IMR-90 (cell line): Measurements from ENCODE around the gene RPS10. TPM values are rescaled to one million over a fixed set of nuclear protein-coding genes. Genes with fewer than 3 reads are reported as not detected.

ENCODE experiments used
- ATAC-seq: fragments of 200-7000 bp; cut with Tn5 transposase; 2 replicates; pipeline ENCODE4 v1.9.1; 2020; ENCODE audit warnings: low read depth, mild to moderate bottlenecking, moderate library complexity
- BruUV-seq: library from RNA; stranded (reverse); fragments of 400-500 nt; replicated peaks from 2 replicates; lab custom pipeline; 2021; lab: Mats Ljungman, UMichigan
- CTCF ChIA-PET: fragments of 300-600 bp; formaldehyde crosslinking; extraction: SDS; loops from one replicate; lab custom pipeline; 2021; ENCODE audit warnings: antibody characterized with exemption; lab: Yijun Ruan, JAX
- POLR2A ChIA-PET: fragments of 300-600 bp; sonication (Branson Sonifier 250); formaldehyde crosslinking; loops from one replicate; lab custom pipeline; 2022; ENCODE audit warnings: antibody characterized with exemption; ENCODE audit not compliant: unreplicated experiment; lab: Charles Lee
- DNase-seq: peaks from one replicate; pipeline ENCODE4 v3.0.0; 2013
- H2AFZ ChIP-seq: replicated peaks from 2 replicates; pipeline ENCODE3; 2013; ENCODE audit warnings: low read length, mild to moderate bottlenecking; ENCODE audit not compliant: poor library complexity
- H2AK5ac ChIP-seq: 2 replicates; pipeline ENCODE4 v1.6.1; 2013; ENCODE audit warnings: low read depth, low read length, inconsistent platforms
- H2AK9ac ChIP-seq: replicated peaks from 2 replicates; pipeline ENCODE3; 2013; ENCODE audit warnings: mild to moderate bottlenecking, low read depth, low read length, moderate library complexity; ENCODE audit not compliant: poor library complexity
- H2BK120ac ChIP-seq: 2 replicates; pipeline ENCODE4 v1.6.1; 2013; ENCODE audit warnings: low read depth, low read length, inconsistent platforms
- H2BK15ac ChIP-seq: 3 replicates; pipeline ENCODE4 v1.6.1; 2013; ENCODE audit warnings: low read depth, low read length, inconsistent platforms
- H2BK20ac ChIP-seq: 2 replicates; pipeline ENCODE4 v1.6.1; 2013; ENCODE audit warnings: low read depth, mild to moderate bottlenecking, inconsistent platforms, low read length, moderate library complexity
- H2BK5ac ChIP-seq: 2 replicates; pipeline ENCODE4 v1.6.1; 2013; ENCODE audit warnings: mild to moderate bottlenecking, low read depth, low read length, inconsistent platforms; ENCODE audit not compliant: poor library complexity, severe bottlenecking
- H3K14ac ChIP-seq: replicated peaks from 2 replicates; pipeline ENCODE4 v1.6.1; 2013; ENCODE audit warnings: low read depth, low read length, inconsistent platforms
- H3K18ac ChIP-seq: 2 replicates; pipeline ENCODE4 v1.6.1; 2013; ENCODE audit warnings: low read depth, low read length, control low read depth
- H3K23ac ChIP-seq: 2 replicates; pipeline ENCODE4 v1.6.1; 2013; ENCODE audit warnings: low read depth, low read length, inconsistent platforms
- H3K27ac ChIP-seq: 2 replicates; pipeline ENCODE4 v1.5.1; 2013; ENCODE audit warnings: mild to moderate bottlenecking, control low read depth, low read length; ENCODE audit not compliant: insufficient read depth
- H3K27me3 ChIP-seq: 2 replicates; pipeline ENCODE4 v1.6.1; 2013; ENCODE audit warnings: low read length; ENCODE audit not compliant: control insufficient read depth, insufficient read depth
- H3K36me3 ChIP-seq: 2 replicates; pipeline ENCODE4 v1.6.1; 2013; ENCODE audit warnings: low read length, mixed read lengths; ENCODE audit not compliant: control insufficient read depth, insufficient read depth
- H3K4ac ChIP-seq: 2 replicates; pipeline ENCODE4 v1.6.1; 2013; ENCODE audit warnings: low read depth, low read length, inconsistent platforms
- H3K4me1 ChIP-seq: 2 replicates; pipeline ENCODE4 v1.6.1; 2013; ENCODE audit warnings: low read length, mixed read lengths; ENCODE audit not compliant: control insufficient read depth, insufficient read depth
- H3K4me2 ChIP-seq: 2 replicates; pipeline ENCODE4 v1.6.1; 2013; ENCODE audit warnings: low read depth, mild to moderate bottlenecking, control low read depth, low read length, moderate library complexity
- H3K4me3 ChIP-seq: 2 replicates; pipeline ENCODE4 v1.5.1; 2013; ENCODE audit warnings: low read depth, mild to moderate bottlenecking, control low read depth, low read length, moderate library complexity; ENCODE audit not compliant: insufficient read depth
- H3K56ac ChIP-seq: 2 replicates; pipeline ENCODE4 v1.6.1; 2013; ENCODE audit warnings: low read length, inconsistent platforms; ENCODE audit not compliant: insufficient read depth; ENCODE audit errors: extremely low read depth
- H3K79me1 ChIP-seq, 2 experiments: 2 replicates each; pipeline ENCODE4 v1.6.1; 2013; ENCODE audit warnings: low read length in 2 of 2, inconsistent platforms in 1 of 2, low read depth in 1 of 2
- H3K9ac ChIP-seq: 2 replicates; pipeline ENCODE4 v1.6.1; 2013; ENCODE audit warnings: low read depth, low read length, control low read depth
- H3K9me1 ChIP-seq: 2 replicates; pipeline ENCODE4 v1.6.1; 2013; ENCODE audit warnings: low read length, inconsistent platforms; ENCODE audit not compliant: insufficient read depth
- H3K9me3 ChIP-seq: 2 replicates; pipeline ENCODE4 v1.6.1; 2013; ENCODE audit warnings: low read length; ENCODE audit not compliant: control insufficient read depth, insufficient read depth
- H4K20me1 ChIP-seq: 2 replicates; pipeline ENCODE4 v1.6.1; 2013; ENCODE audit warnings: low read length, inconsistent platforms; ENCODE audit not compliant: insufficient read depth
- H4K5ac ChIP-seq: 2 replicates; pipeline ENCODE4 v1.6.1; 2013; ENCODE audit warnings: mild to moderate bottlenecking, low read depth, low read length, control low read depth
- H4K8ac ChIP-seq, 2 experiments: 2 replicates each; pipeline ENCODE4 v1.6.1; 2013; ENCODE audit warnings: low read depth in 2 of 2, low read length in 2 of 2, control low read depth in 1 of 2, inconsistent platforms in 1 of 2
- H4K91ac ChIP-seq: 2 replicates; pipeline ENCODE4 v1.6.1; 2013; ENCODE audit warnings: low read depth, low read length, inconsistent platforms; ENCODE audit not compliant: insufficient read depth
- CEBPB ChIP-seq: IDR thresholded peaks from 2 replicates; pipeline ENCODE4 v1.6.1; 2012; ENCODE audit warnings: low read depth, low read length, improper control_type of control experiment
- CHD1 ChIP-seq: IDR thresholded peaks from 2 replicates; pipeline ENCODE4 v1.6.1; 2012; ENCODE audit warnings: low read depth, low read length, improper control_type of control experiment
- FOS ChIP-seq: fragments of 150-350 bp; IDR thresholded peaks from 2 replicates; pipeline ENCODE4 v1.6.1; 2016; ENCODE audit warnings: low read depth, low read length
- MAFK ChIP-seq: IDR thresholded peaks from 2 replicates; pipeline ENCODE4 v1.6.1; 2012; ENCODE audit warnings: low read depth, low read length, improper control_type of control experiment
- MAZ ChIP-seq: IDR thresholded peaks from 2 replicates; pipeline ENCODE4 v1.6.1; 2012; ENCODE audit warnings: low read depth, mild to moderate bottlenecking, low read length, improper control_type of control experiment, moderate library complexity, borderline replicate concordance
- NFE2L2 ChIP-seq: fragments of 150-350 bp; IDR thresholded peaks from 2 replicates; pipeline ENCODE4 v1.6.1; 2016; ENCODE audit warnings: low read depth, mild to moderate bottlenecking, low read length
- POLR2A ChIP-seq: IDR thresholded peaks from 2 replicates; pipeline ENCODE4 v1.6.1; 2012; ENCODE audit warnings: mild to moderate bottlenecking, low read depth, low read length
- RAD21 ChIP-seq: IDR thresholded peaks from 2 replicates; pipeline ENCODE4 v1.6.1; 2012; ENCODE audit warnings: low read length, improper control_type of control experiment
- RFX5 ChIP-seq: IDR thresholded peaks from 2 replicates; pipeline ENCODE4 v1.8.0; 2012; ENCODE audit warnings: low read depth, mild to moderate bottlenecking, low read length, moderate library complexity
- WGBS, 2 experiments: methylation state at CpG; one replicate each; pipeline versions ENCODE4 v1.1.5 to v1.1.7; 2013; ENCODE audit warnings: missing lambda C conversion rate in 2 of 2; ENCODE audit not compliant: insufficient read length in 1 of 2; ENCODE audit errors: extremely low coverage in 2 of 2; 5-methylcytosine and 5-hydroxymethylcytosine counted together
- dilution Hi-C: fragments of 300-500 bp; cut with HindIII; formaldehyde crosslinking; loops from one replicate; pipeline ENCODE4 v1.14.3; 2018; ENCODE audit warnings: low sequenced_read_pairs; ENCODE audit not compliant: unreplicated experiment
- in situ Hi-C: fragments of 300-500 bp; cut with MboI; formaldehyde crosslinking; loops from 3 replicates; pipeline ENCODE4 v1.14.3; 2019; ENCODE audit warnings: low sequenced_read_pairs, inconsistent platforms, mixed read lengths
- intact Hi-C: fragments of 100-400 bp; cut with micrococcal nuclease; formaldehyde crosslinking; loops from 2 replicates; pipeline ENCODE4 v1.10.0; 2022
- polyA plus RNA-seq, 3 experiments: library from polyadenylated mRNA; depleted of rRNA; stranded (reverse); fragments of >200 nt; gene quantifications; 2 replicates each; pipeline ENCODE4 v1.2.3, GENCODE V29; 2012; ENCODE audit warnings: low replicate concordance in 1 of 3
- total RNA-seq: library from RNA; depleted of rRNA; stranded (reverse); fragments of >200 nt; gene quantifications from 2 replicates; pipeline ENCODE4 v1.2.3, GENCODE V29; 2012
- TF ChIP-seq, protein P1 (sequence below): fragments of 150-350 bp; IDR thresholded peaks from 2 replicates; pipeline ENCODE4 v1.6.1; 2017; ENCODE audit warnings: mild to moderate bottlenecking, antibody characterized with exemption, low read length, low read depth
- TF ChIP-seq, protein P2 (sequence below): conservative IDR thresholded peaks from 2 replicates; pipeline ENCODE4 v1.5.1; 2012; ENCODE audit warnings: mild to moderate bottlenecking, low read depth, low read length, improper control_type of control experiment

The RPS10 gene
- total and polyA plus RNA-seq, 2 of the 4 experiments (the other 2 are of a cell fraction): 5,462 to 5,584 TPM

DNA sequence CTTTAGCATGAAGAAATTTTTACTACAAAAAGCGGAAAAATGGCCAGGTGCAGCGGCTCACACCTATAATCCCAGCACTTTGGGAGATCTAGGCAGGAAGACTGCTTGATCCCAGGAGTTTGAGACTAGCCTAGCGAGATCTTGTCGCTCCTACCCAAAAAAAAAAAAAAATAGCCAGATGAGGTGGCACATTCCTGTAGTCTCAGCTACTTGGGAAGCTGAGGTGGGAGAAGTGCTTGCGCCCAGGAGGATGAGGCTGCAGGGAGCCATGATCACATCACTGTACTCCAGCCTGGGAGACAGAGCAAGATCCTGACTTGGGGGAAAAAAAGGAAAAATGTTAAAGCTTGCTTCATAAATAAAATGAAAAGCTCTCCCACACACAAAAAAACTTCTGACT lies 47.9 kb downstream of the RPS10 start:
- Histone ChIP-seq H3K4me2 (no peak overlapping the region), H3K23ac (no peak overlapping the region), H2BK15ac (no peak overlapping the region), H4K5ac (no peak overlapping the region), H3K9me3 (no peaks in the 10 kb centered on the region), H3K27ac (no peak overlapping the region), H2AFZ (no peak overlapping the region), H3K36me3 (no peaks in the 10 kb centered on the region), H3K9me1 (peaks cover 16% of the 10 kb centered on the region), H2BK120ac (no peak overlapping the region), H4K20me1 (peaks cover 69% of the 10 kb centered on the region), H3K79me1 (peaks cover 42 to 85% of the 10 kb centered on the region in 2 experiments), H2AK9ac (no peak overlapping the region), H3K9ac (no peak overlapping the region), H3K4me1 (peaks cover 2% of the 10 kb centered on the region; the same call in 1 of the 2 replicates), H3K4ac (no peak overlapping the region), H4K8ac (no peak overlapping the region), H2AK5ac (no peak overlapping the region), H3K18ac (no peak overlapping the region), H2BK20ac (no peak overlapping the region), H3K14ac (no peak overlapping the region; the same call in 1 of the 2 replicates), H3K4me3 (no peak overlapping the region), H3K56ac (no peak overlapping the region), H2BK5ac (no peak overlapping the region), H3K27me3 (no peaks in the 10 kb centered on the region), H4K91ac (no peak overlapping the region)
- CTCF ChIA-PET: interaction anchor here (0.6 to 1.2 kb wide), 2 partner anchors 15 to 129 kb away, joined by 3 read pairs; no protein-coding TSS in a partner anchor
- ATAC-seq (peak; percentile 40; the same call in 1 of the 2 replicates), DNase-seq (peak; percentile 22)
- in situ Hi-C loops (no loop called here), dilution Hi-C loops (no loop called here), intact Hi-C loops (no loop called here)
- TF ChIP-seq, protein P1, sequence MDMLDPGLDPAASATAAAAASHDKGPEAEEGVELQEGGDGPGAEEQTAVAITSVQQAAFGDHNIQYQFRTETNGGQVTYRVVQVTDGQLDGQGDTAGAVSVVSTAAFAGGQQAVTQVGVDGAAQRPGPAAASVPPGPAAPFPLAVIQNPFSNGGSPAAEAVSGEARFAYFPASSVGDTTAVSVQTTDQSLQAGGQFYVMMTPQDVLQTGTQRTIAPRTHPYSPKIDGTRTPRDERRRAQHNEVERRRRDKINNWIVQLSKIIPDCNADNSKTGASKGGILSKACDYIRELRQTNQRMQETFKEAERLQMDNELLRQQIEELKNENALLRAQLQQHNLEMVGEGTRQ: no peak
- TF ChIP-seq RFX5 (no peak), CEBPB (no peak), CHD1 (no peak), NFE2L2 (no peak), MAZ (no peak), MAFK (no peak), POLR2A (no peak), RAD21 (no peak), FOS (no peak)
- TF ChIP-seq, protein P2, sequence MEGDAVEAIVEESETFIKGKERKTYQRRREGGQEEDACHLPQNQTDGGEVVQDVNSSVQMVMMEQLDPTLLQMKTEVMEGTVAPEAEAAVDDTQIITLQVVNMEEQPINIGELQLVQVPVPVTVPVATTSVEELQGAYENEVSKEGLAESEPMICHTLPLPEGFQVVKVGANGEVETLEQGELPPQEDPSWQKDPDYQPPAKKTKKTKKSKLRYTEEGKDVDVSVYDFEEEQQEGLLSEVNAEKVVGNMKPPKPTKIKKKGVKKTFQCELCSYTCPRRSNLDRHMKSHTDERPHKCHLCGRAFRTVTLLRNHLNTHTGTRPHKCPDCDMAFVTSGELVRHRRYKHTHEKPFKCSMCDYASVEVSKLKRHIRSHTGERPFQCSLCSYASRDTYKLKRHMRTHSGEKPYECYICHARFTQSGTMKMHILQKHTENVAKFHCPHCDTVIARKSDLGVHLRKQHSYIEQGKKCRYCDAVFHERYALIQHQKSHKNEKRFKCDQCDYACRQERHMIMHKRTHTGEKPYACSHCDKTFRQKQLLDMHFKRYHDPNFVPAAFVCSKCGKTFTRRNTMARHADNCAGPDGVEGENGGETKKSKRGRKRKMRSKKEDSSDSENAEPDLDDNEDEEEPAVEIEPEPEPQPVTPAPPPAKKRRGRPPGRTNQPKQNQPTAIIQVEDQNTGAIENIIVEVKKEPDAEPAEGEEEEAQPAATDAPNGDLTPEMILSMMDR: no peak
- POLR2A ChIA-PET: no interaction called here
- BruUV-seq: no TSS peak
- no CpG with 5 or more reads among the region's 5 CpGs for WGBS, 2 experiments
